ENCODE measurements around the gene TOGARAM2. TPM values are rescaled to one million over a fixed set of nuclear protein-coding genes. Genes with fewer than 3 reads are reported as not detected.

Gene TOGARAM2
- total RNA-seq, 1 donor from 2014 or later = 0.78 TPM

GRCh38 chr2:29051730-29052129, 70.6 kb downstream of the TOGARAM2 start:
- ATAC-seq (no peak), DNase-seq (ENCODE audit: low spot score) (no peak)

GRCh38 chr2:29052807-29053206, 71.7 kb downstream of the TOGARAM2 start:
- ATAC-seq (no peak), DNase-seq (ENCODE audit: low spot score) (no peak)

- ATAC-seq (no peak), DNase-seq (ENCODE audit: low spot score) (no peak)
These were observed 72.1 kb downstream of the TOGARAM2 start for GRCh38 chr2:29053223-29053622.

GRCh38 chr2:29053670-29054400, 72.7 kb downstream of the TOGARAM2 start:
- ATAC-seq (no peak), DNase-seq (ENCODE audit: low spot score) (no peak)

GRCh38 chr2:29054430-29054829, 73.3 kb downstream of the TOGARAM2 start:
- ATAC-seq = no peak
- no peak for DNase-seq (ENCODE audit: low spot score)

GRCh38 chr2:29055601-29056000, 74.5 kb downstream of the TOGARAM2 start:
- ATAC-seq = no peak
- DNase-seq (ENCODE audit: low spot score) = no peak

GRCh38 chr2:29056452-29056851, 75.4 kb downstream of the TOGARAM2 start:
- ATAC-seq = no peak
- no peak for DNase-seq (ENCODE audit: low spot score)

GRCh38 chr2:29057006-29057405, 75.9 kb downstream of the TOGARAM2 start:
- no peak for DNase-seq (ENCODE audit: low spot score)
- no peak for ATAC-seq

GRCh38 chr2:29059624-29060023, 78.5 kb downstream of the TOGARAM2 start:
- ATAC-seq = no peak

GRCh38 chr2:29060441-29060840, 79.3 kb downstream of the TOGARAM2 start:
- ATAC-seq (no peak), DNase-seq (ENCODE audit: low spot score) (no peak)

More at GRCh38 chr2:29059624-29060023, 78.5 kb downstream of the TOGARAM2 start:
- no peak for DNase-seq (ENCODE audit: low spot score)

GRCh38 chr2:29061176-29061575, 80.1 kb downstream of the TOGARAM2 start:
- DNase-seq (ENCODE audit: low spot score) (no peak), ATAC-seq (no peak)

GRCh38 chr2:29061616-29062015, 80.5 kb downstream of the TOGARAM2 start:
- ATAC-seq (no peak), DNase-seq (ENCODE audit: low spot score) (no peak)

- no peak for ATAC-seq
- DNase-seq (ENCODE audit: low spot score) = no peak
These were observed 81.3 kb downstream of the TOGARAM2 start for GRCh38 chr2:29062371-29062770.

GRCh38 chr2:29063056-29063455, 82.0 kb downstream of the TOGARAM2 start:
- ATAC-seq = peak; percentile 78
- peak; percentile 56 for DNase-seq (ENCODE audit: low spot score)

- DNase-seq (ENCODE audit: low spot score) = no peak
- ATAC-seq = peak; percentile 27
These were observed 82.7 kb downstream of the TOGARAM2 start for GRCh38 chr2:29063646-29064345.

GRCh38 chr2:29064346-29064715, 83.2 kb downstream of the TOGARAM2 start:
- DNase-seq (ENCODE audit: low spot score) (no peak), ATAC-seq (no peak)

- ATAC-seq (no peak), DNase-seq (ENCODE audit: low spot score) (no peak)
These were observed 83.6 kb downstream of the TOGARAM2 start for GRCh38 chr2:29064746-29065067.

GRCh38 chr2:29065068-29065811, 84.1 kb downstream of the TOGARAM2 start:
- no peak for ATAC-seq
- DNase-seq (ENCODE audit: low spot score) = no peak

- ATAC-seq (peak; percentile 51), DNase-seq (ENCODE audit: low spot score) (no peak)
These were observed 85.3 kb downstream of the TOGARAM2 start for GRCh38 chr2:29066271-29066860.

GRCh38 chr2:29066997-29067605, 86.0 kb downstream of the TOGARAM2 start:
- no peak for DNase-seq (ENCODE audit: low spot score)
- ATAC-seq = no peak

- no peak for ATAC-seq
- DNase-seq (ENCODE audit: low spot score) = no peak
These were observed 87.4 kb downstream of the TOGARAM2 start for GRCh38 chr2:29068513-29068912.

All from left lobe of liver (tissue), 2 donors.